HG03469 (cell line): ENCODE results near the gene HDAC5.
"Not testable (repeated sequence)": the region's sequence is repeated elsewhere in the genome, so short reads cannot be mapped to it uniquely, and the experiment has no call there.

Experiments
- ATAC-seq: cut with Tn5 transposase; IDR thresholded peaks from one replicate; pipeline ENCODE4 v1.9.1; 2021; ENCODE audit warnings: mild to moderate bottlenecking, moderate library complexity, moderate number of reproducible peaks; ENCODE audit not compliant: unreplicated experiment

HDAC5 gene

GRCh38 chr17:44133918-44134476 lies 10.6 kb upstream of the HDAC5 start:
- no peak for ATAC-seq

- ATAC-seq, result no peak
Measured at GRCh38 chr17:44132275-44132821, 8.9 kb upstream of the HDAC5 start.

GRCh38 chr17:44131372-44131771 lies 7.9 kb upstream of the HDAC5 start:
- ATAC-seq, result not testable (repeated sequence)

GRCh38 chr17:44130693-44131349 lies 7.4 kb upstream of the HDAC5 start:
- no peak for ATAC-seq

- no peak for ATAC-seq
Measured at GRCh38 chr17:44128383-44128782, 4.9 kb upstream of the HDAC5 start.

GRCh38 chr17:44124118-44124438 lies 637 bp upstream of the HDAC5 start:
- ATAC-seq, result no peak

GRCh38 chr17:44122816-44123355 lies 555 bp downstream of the HDAC5 start:
- no peak for ATAC-seq

- no peak for ATAC-seq
Measured at GRCh38 chr17:44121997-44122815, 1.2 kb downstream of the HDAC5 start.

- ATAC-seq, result no peak
Measured at GRCh38 chr17:44120851-44121605, 2.4 kb downstream of the HDAC5 start.

- ATAC-seq, result not testable (repeated sequence)
Measured at GRCh38 chr17:44120281-44120680, 3.2 kb downstream of the HDAC5 start.

GRCh38 chr17:44119798-44120197 lies 3.6 kb downstream of the HDAC5 start:
- ATAC-seq, result no peak

GRCh38 chr17:44119062-44119461 lies 4.4 kb downstream of the HDAC5 start:
- ATAC-seq, result no peak

GRCh38 chr17:44118427-44119050 lies 4.9 kb downstream of the HDAC5 start:
- no peak for ATAC-seq

- no peak for ATAC-seq
Measured at GRCh38 chr17:44117351-44117750, 6.1 kb downstream of the HDAC5 start.

GRCh38 chr17:44115585-44116415 lies 7.6 kb downstream of the HDAC5 start:
- ATAC-seq, result no peak

- ATAC-seq, result no peak
Measured at GRCh38 chr17:44113868-44114840, 9.3 kb downstream of the HDAC5 start.

- ATAC-seq, result no peak
Measured at GRCh38 chr17:44113382-44113781, 10.1 kb downstream of the HDAC5 start.
